Measurements from ENCODE around the gene VTA1.
"Not testable (repeated sequence)": the region's sequence is repeated elsewhere in the genome, so short reads cannot be mapped to it uniquely, and the experiment has no call there.

Gene VTA1, protein sequence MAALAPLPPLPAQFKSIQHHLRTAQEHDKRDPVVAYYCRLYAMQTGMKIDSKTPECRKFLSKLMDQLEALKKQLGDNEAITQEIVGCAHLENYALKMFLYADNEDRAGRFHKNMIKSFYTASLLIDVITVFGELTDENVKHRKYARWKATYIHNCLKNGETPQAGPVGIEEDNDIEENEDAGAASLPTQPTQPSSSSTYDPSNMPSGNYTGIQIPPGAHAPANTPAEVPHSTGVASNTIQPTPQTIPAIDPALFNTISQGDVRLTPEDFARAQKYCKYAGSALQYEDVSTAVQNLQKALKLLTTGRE

DNA sequence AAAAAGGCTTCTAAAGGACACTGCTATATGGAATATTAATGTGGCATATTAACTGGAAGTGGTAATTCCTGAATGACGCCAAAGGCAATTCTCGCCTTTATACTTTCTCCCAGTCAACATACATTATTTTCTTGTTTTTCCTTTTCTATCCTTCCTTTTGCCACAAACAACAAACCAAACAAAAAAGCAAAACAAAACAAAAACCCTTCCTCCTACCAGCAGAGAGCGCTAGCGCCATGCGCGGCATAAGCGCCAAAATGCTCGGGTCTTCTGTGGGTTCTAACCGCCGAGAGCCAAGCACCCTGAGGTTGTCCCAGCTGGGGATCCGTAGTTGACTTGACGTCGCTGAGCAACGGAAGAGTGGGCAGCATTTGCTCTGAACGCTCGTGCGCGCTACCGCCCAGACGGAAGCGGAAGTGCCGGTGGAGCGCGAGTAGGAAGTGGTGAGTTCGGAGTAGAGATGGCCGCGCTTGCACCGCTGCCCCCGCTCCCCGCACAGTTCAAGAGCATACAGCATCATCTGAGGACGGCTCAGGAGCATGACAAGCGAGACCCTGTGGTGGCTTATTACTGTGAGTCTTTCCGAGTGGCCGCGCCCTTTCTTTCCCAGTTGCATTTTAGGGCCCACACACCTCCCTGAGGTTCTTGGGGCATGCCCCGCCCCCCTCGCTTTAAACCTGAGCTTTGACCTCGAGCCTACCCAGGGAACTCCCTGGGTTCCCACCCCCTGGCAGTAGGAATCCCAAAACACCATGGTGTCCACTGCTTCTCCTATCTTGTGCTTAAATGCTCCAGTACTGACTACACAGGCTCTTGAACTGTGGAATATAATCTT is at the start of gene VTA1, which contains the start of gene NMBR:
TSS of gene VTA1 (plus strand) at position 436 of the 835 bp plus-strand sequence. CDS start at position 461, 25 bp downstream.
TSS of gene NMBR (minus strand) at position 295 of the 835 bp plus-strand sequence. CDS start 58,464 bp downstream, outside the sequence.
- DNase-seq, result peak; percentile 93

DNA sequence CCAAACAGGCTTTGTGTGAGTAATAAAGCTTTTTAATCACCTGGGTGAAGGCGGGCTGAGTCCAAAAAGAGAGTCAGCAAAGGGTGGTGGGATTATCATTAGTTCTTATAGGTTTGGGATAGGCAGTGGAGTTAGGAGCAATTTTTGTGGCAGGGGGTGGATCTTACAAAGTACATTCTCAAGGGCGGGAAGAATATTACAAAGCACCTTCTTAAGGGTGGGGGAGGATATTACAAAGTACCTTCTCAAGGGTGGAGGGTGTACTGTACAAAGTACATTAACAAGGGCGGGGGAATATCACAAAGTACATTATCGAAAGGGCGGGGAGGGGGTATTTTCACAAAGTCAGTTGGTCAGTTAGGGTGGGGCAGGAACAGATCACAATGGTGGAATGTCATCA is 42.2 kb upstream of the VTA1 start:
- not testable (repeated sequence) for DNase-seq

DNA sequence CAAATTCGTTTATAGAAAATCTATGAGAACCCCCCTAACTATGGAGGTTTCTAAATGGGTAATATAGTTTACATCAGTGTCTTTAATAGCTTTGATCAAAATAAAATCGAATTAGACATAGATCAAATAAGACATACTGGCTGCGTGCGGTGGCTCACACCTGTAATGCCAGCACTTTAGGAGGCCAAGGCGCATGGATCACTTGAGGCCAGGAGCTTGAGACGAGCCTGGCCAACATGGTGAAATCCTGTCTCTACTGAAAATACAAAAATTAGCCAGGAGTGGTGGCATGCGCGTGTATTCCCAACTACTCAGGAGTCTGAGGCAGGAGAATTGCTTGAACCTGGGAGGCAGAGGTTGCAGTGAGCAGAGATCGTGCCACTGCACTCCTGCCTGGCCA is 36.2 kb upstream of the VTA1 start:
- not testable (repeated sequence) for DNase-seq

- DNase-seq, result peak; percentile 57
These were observed 34.5 kb upstream of the VTA1 start for GRCh38 chr6:142112451-142113061.

- DNase-seq, result no peak
These were observed 29.7 kb upstream of the VTA1 start for GRCh38 chr6:142117366-142117765.

DNA sequence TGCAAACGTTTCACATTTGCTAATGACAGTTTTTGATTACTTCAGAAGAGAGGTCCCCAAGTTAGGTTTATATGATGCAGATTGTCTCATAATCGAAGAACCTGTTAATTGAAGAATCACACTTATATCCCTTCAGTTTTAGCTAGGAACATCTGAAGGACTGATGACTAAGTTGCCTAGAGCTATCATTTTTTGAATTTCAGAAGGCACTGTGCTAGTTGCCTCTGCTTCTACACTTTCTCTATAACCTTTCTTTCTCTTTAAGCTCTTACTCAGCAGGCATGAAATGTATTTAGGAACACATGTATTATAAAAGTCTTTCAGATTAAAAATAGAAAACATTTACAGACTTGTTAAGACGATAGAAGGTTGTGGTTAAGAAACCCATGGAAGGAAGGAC is 28.7 kb upstream of the VTA1 start:
- no peak for DNase-seq

DNA sequence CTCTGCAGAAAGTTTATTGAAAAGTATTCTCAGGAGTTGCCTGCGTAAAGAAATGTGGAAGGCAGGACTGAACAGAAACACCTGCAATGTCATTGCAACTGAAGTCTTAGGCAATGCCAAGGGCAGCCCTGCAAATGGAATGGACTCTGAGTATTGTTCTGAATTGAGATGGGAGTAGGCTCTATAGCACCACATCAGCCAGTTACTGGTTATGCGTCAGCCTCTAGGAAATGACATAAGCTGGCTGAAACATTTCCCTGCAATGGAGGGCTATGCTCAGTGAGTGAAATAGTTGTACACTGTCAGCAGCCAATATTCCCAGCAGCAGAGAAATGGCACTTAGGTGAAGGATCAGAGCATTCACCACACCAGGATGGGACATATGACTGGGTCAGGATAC is 28.1 kb upstream of the VTA1 start:
- DNase-seq, result no peak

GRCh38 chr6:142121342-142121741 is 25.7 kb upstream of the VTA1 start:
- no peak for DNase-seq

DNA sequence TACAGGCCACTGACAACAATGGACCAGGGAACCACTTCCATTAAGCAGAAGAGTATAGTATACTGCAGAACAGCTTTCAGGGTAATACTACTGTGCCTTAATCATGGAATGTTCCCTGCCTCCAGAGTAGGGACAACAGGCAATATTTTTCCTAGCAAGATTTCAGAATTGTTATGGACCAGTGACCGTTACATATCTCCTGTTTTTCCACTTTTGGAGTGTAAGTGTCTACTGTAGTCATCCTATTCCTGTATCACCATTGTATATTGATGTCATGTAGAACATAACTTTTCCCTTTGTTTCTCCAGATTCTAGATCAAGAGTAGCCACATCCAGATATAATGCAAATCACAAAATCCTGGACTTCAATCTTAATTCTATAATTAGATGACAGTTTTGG is 16.2 kb upstream of the VTA1 start:
- no peak for DNase-seq

GRCh38 chr6:142132625-142133024 is 14.4 kb upstream of the VTA1 start, which contains the start of gene GJE1:
TSS of gene GJE1 (plus strand) at chr6:142132925. CDS start at chr6:142133159, 234 bp downstream.
- DNase-seq, result no peak

- DNase-seq, result no peak
These were observed 8.2 kb upstream of the VTA1 start for GRCh38 chr6:142138876-142139275.

- not testable (repeated sequence) for DNase-seq
These were observed 5.5 kb upstream of the VTA1 start for GRCh38 chr6:142141531-142141930.

DNA sequence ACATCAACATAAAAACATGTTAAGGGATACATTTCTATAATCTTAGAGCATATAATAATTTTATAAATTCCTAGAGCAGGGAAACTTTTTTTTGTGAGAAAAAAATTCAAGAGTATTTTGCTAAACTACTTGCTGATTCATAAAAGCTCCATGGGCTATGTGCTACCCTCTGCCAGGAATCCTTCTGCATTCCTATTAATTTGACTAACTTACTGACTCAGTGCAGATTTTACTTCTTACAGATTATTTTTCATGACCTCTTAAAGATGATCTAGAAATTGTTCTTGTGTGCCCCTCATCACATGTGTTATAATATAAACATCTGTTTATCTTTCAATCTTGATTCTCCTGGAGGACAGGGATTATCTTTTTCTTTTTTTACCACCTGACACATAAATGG is 5.7 kb downstream of the VTA1 start:
- no peak for DNase-seq

GRCh38 chr6:142153196-142153595 is 6.1 kb downstream of the VTA1 start:
- no peak for DNase-seq

GRCh38 chr6:142154336-142154735 is 7.3 kb downstream of the VTA1 start:
- no peak for DNase-seq

DNA sequence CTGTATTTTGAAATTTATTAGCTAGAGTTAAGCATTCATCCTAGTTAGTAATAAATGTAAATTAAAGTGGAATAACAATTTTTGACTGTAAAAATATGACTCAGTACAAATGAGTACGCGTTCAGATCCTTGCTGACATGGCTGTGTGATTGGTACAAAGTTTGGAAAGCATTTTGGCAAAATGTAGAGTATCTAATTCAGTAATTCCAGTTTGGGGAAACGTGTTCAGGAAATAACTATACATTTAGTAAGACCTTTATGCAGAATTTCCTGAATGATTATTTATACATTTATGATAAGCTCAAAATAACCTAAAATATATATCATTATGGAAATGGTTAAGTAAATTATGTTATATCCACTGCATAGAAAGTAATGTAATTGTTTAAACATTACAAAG is 8.0 kb downstream of the VTA1 start:
- DNase-seq, result no peak

- DNase-seq, result peak; percentile 83
These were observed 9.1 kb downstream of the VTA1 start for GRCh38 chr6:142155895-142156757.

DNA sequence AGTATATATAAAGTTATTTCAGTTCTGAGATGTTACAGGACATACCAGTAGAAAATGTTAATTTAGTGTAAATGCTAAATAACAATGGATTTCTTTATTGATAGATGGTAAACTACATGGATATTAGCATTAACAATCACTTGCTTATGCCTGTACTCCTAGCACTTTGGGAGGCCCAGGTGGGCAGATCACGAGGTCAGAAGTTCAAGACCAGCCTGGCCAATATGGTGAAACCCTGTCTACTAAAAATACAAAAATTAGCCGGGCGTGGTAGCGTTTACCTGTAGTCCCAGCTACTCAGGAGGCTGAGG is 9.7 kb downstream of the VTA1 start:
- not testable (repeated sequence) for DNase-seq

- DNase-seq, result no peak
These were observed 15.7 kb downstream of the VTA1 start for GRCh38 chr6:142162780-142163179.

- DNase-seq, result no peak
These were observed 18.2 kb downstream of the VTA1 start for GRCh38 chr6:142165227-142165626.

GRCh38 chr6:142167071-142167470 is 20.0 kb downstream of the VTA1 start:
- DNase-seq, result no peak

GRCh38 chr6:142167486-142167885 is 20.4 kb downstream of the VTA1 start:
- DNase-seq, result no peak

- DNase-seq, result no peak
These were observed 24.3 kb downstream of the VTA1 start for GRCh38 chr6:142171351-142171750.

Data from NCI-H526 treated with DMSO at 0.1 percent for 48 hours (cell line).